Cardiac fibroblast (primary cell): ENCODE data around the gene MKX.

Experiments used
- DNase-seq, 2 donors: peaks; one replicate each; pipeline versions ENCODE4 v3.0.0 to v3.0.0-alpha.2; 2010; ENCODE audit warnings: low read depth in 2 of 2
- H3K4me3 ChIP-seq, 2 donors: replicated peaks in 1 of 2; 1 replicate in 1 of 2; 2 replicates in 1 of 2; pipeline ENCODE4 v1.5.1; 2011; ENCODE audit warnings: low read depth in 2 of 2, low read length in 2 of 2, mild to moderate bottlenecking in 2 of 2, moderate library complexity in 1 of 2
- TF ChIP-seq, protein P1 (sequence below): IDR thresholded peaks from one replicate; pipeline ENCODE4 v1.5.1; 2011; ENCODE audit warnings: low read depth, mild to moderate bottlenecking, low read length, inconsistent platforms

The MKX gene

DNA sequence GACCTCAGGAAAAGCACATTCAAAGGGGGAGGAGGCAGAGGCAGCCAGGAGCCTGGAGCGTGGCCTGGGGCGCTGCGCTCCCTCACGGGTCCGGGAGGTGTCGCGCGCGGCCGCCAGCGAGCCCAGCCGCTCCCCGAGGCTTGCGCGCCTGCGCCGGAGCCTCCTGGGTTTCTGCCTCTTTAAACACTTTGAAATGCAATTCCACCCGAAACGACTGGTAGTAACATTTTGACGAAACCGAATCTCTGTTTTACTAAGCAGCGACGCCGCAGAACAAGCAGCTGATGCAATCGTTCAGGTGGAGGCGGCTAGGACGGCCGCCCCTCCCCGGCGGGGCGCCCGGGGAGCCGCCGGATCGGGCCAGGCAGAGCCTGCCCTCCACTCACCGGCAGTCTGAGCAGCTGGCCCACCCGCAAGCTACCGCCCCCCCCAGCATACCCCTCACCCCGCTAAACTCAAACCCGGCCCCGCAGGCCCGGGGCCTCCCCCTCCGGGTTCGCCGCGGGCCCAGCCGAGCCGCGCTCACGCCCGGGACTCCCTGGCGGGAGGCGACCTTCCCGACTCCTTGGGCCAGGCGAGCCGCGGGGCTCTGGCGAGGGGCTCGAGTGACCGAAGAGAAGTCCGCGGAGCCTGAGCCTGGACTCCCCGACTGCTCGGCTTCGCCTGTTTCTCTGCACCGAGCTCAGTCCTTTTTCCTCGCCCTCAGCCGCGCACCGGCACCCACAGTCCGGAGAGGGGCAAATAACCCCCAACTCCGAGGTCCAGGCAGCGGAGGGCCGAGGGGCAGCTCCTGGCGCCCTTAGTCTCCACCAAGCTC, 3.2 kb downstream of the MKX start:
- TF ChIP-seq, protein P1, sequence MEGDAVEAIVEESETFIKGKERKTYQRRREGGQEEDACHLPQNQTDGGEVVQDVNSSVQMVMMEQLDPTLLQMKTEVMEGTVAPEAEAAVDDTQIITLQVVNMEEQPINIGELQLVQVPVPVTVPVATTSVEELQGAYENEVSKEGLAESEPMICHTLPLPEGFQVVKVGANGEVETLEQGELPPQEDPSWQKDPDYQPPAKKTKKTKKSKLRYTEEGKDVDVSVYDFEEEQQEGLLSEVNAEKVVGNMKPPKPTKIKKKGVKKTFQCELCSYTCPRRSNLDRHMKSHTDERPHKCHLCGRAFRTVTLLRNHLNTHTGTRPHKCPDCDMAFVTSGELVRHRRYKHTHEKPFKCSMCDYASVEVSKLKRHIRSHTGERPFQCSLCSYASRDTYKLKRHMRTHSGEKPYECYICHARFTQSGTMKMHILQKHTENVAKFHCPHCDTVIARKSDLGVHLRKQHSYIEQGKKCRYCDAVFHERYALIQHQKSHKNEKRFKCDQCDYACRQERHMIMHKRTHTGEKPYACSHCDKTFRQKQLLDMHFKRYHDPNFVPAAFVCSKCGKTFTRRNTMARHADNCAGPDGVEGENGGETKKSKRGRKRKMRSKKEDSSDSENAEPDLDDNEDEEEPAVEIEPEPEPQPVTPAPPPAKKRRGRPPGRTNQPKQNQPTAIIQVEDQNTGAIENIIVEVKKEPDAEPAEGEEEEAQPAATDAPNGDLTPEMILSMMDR = peak; percentile 42
- H3K4me3 ChIP-seq = peak overlapping the region; percentile 38 to 47
- peak; percentile 76 to 80 for DNase-seq

DNA sequence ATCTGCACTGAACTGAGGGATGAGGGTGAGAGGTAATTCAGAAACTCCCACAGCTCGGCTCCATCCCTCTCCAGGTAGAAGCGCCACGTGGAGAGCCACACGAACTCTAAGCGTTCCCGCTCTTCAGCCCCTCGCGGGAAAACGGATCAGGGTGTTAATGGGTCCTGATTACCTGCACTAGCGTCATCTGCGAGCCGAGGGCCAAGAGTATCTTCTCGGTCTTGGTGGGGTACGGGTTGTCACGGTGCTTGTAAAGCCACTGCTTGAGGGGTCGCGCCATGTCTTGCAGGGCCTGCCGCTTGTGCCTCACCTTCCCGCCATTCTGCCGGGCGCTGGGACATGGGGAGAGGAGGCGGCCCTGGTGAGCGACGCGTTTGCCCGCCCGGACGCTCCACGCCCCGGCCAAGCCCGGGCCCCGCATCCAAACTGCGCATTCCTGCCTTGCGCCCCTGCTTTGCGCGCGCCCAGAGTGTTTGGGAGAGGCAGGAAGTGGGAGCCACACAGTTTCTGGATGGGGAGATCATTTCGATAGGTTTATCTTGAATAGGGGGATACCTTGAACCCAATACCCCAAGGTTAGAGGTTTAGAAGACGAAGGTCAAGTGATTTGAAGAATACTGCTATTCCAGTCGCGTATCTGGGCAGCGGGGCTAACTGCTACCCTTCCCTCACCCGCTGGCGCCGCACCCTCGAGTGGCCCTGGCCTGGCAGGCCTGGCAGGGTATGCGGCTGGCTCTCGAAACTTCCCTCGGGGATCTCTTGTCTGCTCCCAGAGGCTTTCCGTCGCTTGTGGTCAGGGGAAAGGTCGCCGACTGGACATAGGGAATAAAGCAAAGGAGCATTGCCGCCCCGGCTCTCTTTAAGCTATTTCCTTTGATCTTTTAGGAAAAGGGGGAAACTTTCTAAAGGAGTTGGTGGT, 4.2 kb downstream of the MKX start:
- H3K4me3 ChIP-seq = no peak overlapping the region

DNA sequence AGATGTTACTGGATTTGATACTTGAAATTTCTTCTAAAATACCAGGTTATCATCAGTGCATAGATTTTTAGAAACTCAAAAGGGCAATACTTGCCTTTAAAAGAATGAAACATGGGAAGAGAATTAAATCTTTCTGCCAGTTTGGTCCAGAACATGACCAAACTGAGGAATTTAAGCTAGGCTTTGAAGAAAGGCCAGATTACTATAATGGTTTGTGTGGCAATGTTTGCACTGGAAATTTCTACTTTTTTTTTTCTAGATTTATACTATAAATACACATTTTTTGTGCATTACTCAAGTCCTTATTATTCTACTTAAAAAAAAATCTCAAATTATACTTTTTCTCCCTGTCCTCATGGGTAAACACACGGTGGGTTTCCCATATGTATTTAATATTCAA, 9.2 kb downstream of the MKX start:
- no peak overlapping the region for H3K4me3 ChIP-seq
- DNase-seq = no peak
- TF ChIP-seq, protein P1 = no peak

More for the DNA sequence above, 4.2 kb downstream of the MKX start:
- no peak for DNase-seq
- TF ChIP-seq, protein P1 = no peak

DNA sequence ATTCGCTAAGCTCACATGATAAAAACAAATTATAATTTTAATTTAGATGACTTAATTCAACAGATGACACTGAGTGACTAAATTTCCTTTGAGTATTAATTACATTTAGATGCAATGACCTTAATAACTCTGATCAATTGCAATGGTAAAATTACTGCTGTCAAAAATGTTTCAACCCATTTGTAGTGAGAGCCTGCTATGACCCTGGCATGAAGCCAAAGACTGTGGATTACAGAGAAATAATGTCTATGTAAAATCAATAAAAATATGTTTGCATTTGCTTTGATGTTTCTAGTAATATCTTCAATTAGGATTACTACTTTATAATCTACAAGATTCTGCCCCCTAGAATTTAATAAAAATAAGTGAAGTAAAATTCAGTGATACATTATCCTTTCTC, 15.6 kb downstream of the MKX start:
- no peak for DNase-seq
- no peak overlapping the region for H3K4me3 ChIP-seq
- TF ChIP-seq, protein P1 = no peak

DNA sequence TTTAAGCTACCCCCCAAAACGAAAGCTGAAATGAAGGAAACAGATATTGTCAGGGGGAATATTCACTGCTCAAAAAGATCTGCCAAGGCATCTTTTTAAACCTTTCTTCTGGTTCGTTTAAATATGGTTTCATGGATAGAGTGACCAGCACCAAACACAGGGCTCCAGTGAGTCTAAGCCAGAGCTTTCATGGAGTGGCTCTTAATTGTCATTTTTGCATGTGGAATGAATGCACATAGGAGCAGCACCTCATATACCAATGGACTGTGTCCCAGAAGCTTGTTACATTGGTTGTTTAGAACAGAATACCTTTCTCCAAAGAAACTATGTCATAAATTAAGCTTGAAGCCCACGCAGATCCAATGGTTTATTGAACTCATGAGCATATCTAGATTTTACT, 17.3 kb downstream of the MKX start:
- no peak overlapping the region for H3K4me3 ChIP-seq
- TF ChIP-seq, protein P1 = no peak
- DNase-seq = no peak

DNA sequence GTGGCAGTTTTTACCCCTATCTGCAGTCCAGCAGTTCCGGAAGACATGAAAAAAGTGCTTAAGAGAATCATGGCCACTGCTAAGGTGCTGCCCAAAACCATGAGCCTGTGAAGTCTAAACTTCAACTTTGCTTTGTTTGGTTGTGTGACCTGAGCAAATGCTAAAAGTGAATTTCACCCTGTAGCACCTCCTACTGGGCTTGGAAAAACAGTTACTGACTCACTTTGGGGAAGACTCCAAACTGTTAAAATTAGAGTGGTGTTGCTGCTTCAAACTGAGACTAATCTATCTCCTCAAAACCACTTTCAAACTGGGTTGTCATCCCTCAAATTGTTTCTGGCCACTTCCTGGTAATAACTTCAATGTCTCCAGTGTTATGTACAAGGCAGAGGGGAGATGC, 21.3 kb downstream of the MKX start:
- TF ChIP-seq, protein P1 = no peak
- DNase-seq = peak in 1 of 2 donors; percentile 2
- H3K4me3 ChIP-seq = no peak overlapping the region
